Measurements from ENCODE around the gene FAM240B.

The FAM240B gene

DNA sequence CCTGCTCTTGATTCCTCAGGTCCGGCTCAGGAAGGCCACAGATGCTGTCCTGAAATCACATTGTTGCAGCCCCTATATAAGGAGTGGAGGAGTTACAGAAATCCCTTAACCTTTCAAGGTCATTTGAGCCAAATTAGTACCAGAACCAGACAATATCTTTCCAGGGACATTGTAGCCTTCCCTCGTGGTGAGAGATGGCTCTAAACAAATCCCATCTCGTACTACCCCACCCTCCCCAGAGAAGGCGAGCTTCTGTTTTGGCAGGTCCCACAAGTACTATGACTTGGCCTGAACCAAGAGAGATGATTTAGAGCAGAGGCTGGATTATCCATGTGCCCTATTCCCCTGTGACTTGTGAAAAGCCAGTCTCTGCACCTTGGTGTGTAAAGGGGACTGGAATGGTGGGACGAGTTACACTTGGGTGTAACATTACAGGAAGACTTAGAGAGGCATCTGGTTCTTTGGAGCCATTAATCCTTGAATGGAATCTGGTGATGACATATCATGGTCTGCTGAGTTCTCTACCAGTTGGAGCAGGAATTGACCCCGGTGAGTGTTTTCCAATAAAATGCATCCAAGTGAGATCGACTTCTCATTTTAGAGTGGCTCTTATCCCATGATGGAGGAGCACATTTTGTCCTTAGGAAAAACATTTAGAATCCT, at the start of gene FAM240B:
FAM240B (minus strand) TSS at position 51 of the 663 bp plus-strand sequence. CDS start 16,134 bp downstream, outside the sequence.
- no peak for DNase-seq

GRCh38 chr9:38768351-38768761, 48.4 kb upstream of the FAM240B start:
- no peak for DNase-seq

DNA sequence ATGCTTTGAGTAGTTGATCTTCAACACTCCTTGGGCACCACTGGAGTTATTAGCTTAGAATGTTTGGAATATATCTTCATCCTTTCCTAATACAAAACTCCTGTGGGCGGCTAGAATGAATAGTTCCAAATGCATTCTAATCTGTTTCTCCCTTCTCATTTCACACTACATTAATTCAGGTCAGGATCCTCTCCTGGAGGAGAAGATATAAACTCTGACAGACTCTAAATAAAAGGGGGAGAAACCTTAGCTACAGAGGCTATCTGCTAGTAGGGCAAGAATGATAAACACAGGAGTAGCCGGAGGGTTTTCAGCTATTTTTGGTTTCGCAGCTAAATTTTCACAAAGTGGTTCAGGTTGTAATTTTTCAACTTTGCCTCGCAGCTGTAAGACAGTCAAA, 45.2 kb upstream of the FAM240B start:
- DNase-seq, result no peak

GRCh38 chr9:38761999-38762398, 42.1 kb upstream of the FAM240B start:
- no peak for DNase-seq

DNA sequence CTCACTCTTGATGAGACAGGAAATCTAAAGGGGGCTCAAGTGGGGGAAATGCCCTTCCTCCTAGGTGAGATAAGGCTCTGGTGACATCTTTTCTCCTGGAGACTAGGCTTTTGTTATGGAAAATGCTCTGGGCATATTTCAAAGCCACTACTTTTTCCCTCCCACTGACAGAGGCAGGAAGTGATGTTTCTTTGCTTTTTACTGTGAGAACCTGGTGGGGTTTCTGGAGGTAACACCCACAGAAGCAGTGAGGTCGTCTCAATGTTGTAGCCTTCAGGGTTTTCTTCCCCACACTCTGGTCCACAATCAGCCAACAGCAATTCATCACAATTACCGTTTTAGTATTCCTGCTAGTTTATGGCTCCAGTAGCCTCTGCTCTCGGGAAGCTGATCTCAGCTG, 41.4 kb upstream of the FAM240B start:
- DNase-seq, result no peak

DNA sequence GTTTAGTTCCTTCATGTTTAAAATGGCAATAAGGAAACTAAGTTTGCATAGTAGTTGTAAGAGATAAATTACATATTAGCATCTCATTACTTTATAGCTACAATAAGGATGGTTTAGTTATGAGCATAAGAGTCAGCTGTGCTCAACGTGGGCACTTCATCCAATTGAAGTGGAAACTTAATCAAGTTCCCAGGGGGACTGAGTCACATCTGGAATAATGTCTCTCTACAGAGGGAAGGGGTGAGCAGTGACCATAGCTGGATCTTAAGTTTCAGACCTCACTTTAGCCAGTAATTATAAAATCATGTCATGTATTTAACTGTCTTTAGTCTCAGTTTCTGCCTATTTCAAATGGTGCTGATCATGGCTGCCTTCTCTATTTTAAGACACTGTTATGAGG, 36.8 kb upstream of the FAM240B start:
- no peak for DNase-seq

GRCh38 chr9:38747941-38748340, 28.0 kb upstream of the FAM240B start:
- no peak for DNase-seq

DNA sequence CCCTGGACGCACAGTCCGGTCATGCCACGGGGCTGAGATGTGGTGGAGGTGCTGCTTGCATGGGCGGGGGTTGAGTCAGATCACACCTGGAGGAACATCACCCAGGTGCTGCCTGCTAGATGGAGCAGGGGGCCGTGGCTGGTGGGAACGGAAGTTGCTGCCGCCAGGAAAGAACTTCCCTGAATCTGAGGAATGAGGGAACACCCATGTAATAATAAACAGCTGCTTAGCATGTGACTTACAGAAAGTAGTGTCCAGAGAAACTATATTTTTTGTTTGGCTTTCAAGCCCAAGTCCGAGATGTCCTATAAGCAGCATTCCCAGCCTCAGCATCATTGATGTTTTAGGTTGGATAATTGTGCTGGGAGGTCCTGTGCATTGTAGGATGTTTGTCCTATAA, 27.1 kb upstream of the FAM240B start:
- DNase-seq, result no peak

GRCh38 chr9:38746303-38746702, 26.4 kb upstream of the FAM240B start:
- no peak for DNase-seq

- no peak for DNase-seq
Measured at GRCh38 chr9:38744484-38744883, 24.6 kb upstream of the FAM240B start.

DNA sequence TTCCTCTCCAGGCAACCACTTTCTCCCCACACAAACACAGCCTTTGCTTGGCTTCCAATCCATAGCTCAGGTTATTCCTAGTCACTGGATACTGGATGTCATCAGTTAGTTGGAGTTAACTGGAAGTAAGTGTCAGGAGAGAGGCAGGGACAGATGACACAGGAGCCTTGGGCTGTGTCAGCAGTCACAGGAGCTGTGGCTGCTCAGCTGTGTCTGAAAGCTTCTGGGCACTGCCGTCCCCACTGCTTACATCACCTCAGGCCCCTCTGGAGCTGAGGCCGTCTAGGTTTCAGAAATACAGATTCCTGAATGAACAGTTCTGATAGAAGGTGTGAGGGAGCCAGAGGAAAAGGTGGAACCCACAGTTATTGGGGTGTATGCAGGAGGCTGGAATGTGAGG, 17.3 kb upstream of the FAM240B start:
- no peak for DNase-seq

DNA sequence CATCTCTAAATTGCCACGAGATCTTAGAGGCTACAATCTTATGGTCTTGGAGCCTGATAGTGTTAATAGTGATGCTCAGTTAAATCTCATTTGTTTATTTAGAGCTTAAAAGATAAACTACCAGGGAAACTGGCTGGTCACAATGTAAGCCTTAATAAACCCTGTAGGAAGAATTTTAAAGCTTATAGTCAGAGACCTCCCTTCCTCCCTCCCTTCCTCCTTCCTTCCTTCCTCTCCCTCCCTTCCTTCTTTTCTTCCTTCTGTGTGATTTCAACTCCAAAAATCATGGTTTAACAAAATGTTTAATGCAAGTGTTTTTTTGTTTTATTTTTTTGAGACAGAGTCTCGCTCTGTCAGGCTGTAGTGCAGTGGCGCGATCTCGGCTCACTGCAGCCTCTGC, 14.9 kb upstream of the FAM240B start:
- no peak for DNase-seq

- DNase-seq, result no peak
Measured at GRCh38 chr9:38733503-38733902, 13.6 kb upstream of the FAM240B start.

DNA sequence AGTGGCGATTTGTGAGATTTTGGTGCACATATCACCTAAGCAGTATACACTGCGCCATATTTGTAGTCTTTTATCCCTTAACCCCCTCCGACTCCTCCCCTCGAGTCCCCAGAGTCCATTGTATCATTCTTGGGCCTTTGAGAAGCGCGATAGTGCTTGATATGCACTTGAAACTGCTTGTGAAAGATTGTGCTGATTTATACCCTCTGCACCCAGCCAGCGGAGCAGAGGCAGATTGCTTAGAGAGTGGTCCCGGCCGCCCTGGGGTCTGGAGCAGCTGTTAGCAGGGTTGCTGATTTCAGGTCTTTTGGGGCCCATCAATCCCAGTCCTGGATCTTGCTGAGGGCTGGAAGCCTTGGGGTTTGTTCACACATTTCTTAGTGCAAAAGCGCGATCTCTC, 13.0 kb upstream of the FAM240B start:
- no peak for DNase-seq

DNA sequence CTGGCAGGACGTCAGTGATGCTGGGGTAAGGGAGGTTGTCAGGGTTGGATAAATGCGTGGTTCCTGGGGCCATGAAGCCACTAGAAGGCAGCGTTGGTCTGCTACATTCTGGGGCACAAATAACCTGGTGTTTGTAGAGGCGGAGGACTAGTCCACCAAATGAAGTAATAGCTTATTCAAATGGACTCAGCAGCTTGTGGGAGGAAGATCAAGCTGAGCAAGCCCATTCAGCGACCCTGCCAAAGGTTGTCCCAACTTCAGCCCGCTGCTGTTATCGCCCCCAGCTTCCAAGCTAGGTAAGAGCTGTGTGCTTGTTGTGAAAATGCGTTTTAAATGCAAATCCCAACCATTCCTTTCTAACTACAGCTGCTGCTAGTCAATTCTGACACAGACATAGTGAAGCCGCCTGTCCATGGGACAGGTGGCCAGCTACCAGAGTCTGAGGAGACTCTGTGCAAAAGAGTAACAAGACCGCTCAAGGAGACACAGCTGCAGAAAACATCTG, 7.6 kb upstream of the FAM240B start:
- DNase-seq, result no peak

DNA sequence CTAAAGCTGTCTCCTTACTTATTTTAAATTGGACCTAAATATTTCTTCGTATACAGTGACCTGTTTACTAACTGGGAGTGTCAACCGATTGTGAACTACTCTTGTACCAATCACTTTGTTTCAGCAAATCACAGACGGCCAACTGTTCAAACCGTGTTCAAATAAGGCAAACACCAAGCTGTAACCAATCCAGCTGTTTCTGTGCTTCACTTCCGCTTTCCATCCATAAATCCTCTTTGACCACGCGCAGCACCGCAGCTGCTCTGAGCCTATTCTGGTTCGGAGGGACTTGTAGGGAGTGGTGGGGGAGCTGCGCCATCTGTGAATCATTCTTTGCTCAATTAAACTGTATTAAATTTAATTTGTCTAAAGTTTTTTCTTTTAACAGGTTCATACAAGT, 4.8 kb upstream of the FAM240B start:
- no peak for DNase-seq

GRCh38 chr9:38718148-38718547, 1.8 kb downstream of the FAM240B start:
- no peak for DNase-seq

GRCh38 chr9:38715684-38716083, 4.2 kb downstream of the FAM240B start:
- DNase-seq, result no peak

DNA sequence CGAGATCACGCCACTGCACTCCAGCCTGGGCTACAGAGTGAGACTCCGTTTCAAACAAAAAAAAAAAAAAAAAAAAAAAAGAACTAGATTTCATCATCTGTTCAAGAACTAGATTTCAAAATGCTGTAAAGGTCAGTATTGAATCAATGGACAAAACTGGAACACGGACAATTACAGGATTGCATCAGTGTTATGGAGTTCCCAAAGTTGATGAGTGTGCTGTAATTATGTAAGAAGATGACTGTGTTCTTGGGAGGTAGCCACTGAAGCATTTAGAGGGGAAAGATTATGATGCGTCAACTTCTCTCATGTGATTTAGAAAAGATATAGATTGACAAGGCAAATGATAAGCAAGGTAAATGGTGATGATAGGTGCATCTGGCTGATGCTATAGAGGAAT, 6.5 kb downstream of the FAM240B start:
- no peak for DNase-seq

DNA sequence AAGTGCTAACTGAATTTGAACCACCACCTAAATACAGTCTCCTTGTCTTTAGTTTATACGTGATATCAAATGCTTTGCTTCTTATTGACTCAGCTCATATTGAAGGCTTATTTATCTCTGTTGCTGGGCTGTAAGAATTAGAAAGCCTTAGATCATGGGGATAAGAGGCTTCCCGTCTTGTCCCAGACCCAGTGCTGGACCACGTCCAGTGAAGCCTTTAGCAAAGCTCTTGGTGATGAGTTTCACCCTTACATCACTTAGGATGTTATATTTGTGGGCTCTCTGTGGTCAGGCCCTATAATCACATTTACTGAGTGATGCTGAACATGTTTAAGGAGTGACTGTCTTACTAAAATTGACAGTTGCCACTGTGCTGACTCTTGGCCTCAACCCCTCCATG, 11.2 kb downstream of the FAM240B start:
- no peak for DNase-seq

GRCh38 chr9:38707885-38708637, 11.9 kb downstream of the FAM240B start:
- DNase-seq, result no peak

GRCh38 chr9:38706493-38706892, 13.4 kb downstream of the FAM240B start:
- DNase-seq, result no peak

GRCh38 chr9:38705917-38706316, 14.0 kb downstream of the FAM240B start:
- no peak for DNase-seq

DNA sequence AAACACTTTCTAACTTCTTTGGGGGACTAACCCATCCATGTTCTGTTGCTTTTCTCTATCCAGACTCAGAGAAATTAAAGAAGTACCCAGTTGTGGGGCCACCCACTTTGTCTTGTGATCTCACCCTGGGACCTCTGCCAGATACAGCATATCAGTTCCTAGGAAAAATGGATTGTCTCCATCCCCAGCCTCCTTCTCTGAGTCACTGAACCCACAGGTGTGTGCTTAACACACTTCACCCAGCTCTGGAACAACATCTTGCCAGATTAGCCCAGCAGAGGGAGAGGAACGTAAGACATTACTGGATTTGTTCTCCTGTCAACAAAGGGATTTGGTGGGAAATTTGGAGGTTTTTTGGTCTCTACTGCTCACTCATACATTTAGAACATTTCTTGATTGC, 19.2 kb downstream of the FAM240B start:
- no peak for DNase-seq

GRCh38 chr9:38699337-38699736, 20.6 kb downstream of the FAM240B start:
- no peak for DNase-seq
